Measurements from ENCODE around the gene TIAM2. TPM values are rescaled to one million over a fixed set of nuclear protein-coding genes. Genes with fewer than 3 reads are reported as not detected.

Gene TIAM2
- total and polyA plus RNA-seq, 9 of the 15 experiments (the other 6 are each of a cell fraction or from before 2014, with no cell fraction given): 0.73 to 6.5 (median 4.3) TPM

GRCh38 chr6:155245831-155246230 lies 250.7 kb downstream of the TIAM2 start:
- no peak overlapping the region for H3K9ac ChIP-seq (ENCODE audit: insufficient read depth in 1 of 2, low read depth in 2 of 2, low read length in 2 of 2)
- in situ Hi-C loops (cut with MboI): no loop called here
- WGBS (ENCODE audit: insufficient coverage, low coverage, missing lambda C conversion rate): 75% methylated on average over 3 of the region's 3 CpGs

More at GRCh38 chr6:155245831-155246230, 250.7 kb downstream of the TIAM2 start:
- H3K27ac ChIP-seq (ENCODE audit: extremely low read depth, low read depth, low read length): no peak overlapping the region
- no peak for DNase-seq (ENCODE audit: extremely low read depth in 1 of 4, low spot score in 3 of 4)
- no peak for TF ChIP-seq MBD1 (CRISPR knock-in tag; IDR thresholded peaks at IDR 0.05)
- POLR2A ChIA-PET: no interaction called here
- no peaks in the 10 kb centered on the region for H3K9me1 ChIP-seq (ENCODE audit: control insufficient read depth, insufficient read depth, low read length)
- no peak for ATAC-seq
- H2AFZ ChIP-seq (ENCODE audit: low read depth, low read length): no peak overlapping the region
- no peaks in the 10 kb centered on the region for H3K9me3 ChIP-seq (replicated peaks; ENCODE audit: control insufficient read depth, insufficient read depth, low read depth, low read length)
- no TSS peak for BruUV-seq (replicated peaks)
- CTCF ChIA-PET (ENCODE audit: low intra/inter-chr PET ratio): no interaction called here
- no peaks in the 10 kb centered on the region for H4K20me1 ChIP-seq (replicated peaks; ENCODE audit: control insufficient read depth, insufficient read depth, low read length)
- no peak overlapping the region for H3K4me3 ChIP-seq
- peaks cover 15% of the 10 kb centered on the region; the same call in 2 of the 3 replicates for H3K36me3 ChIP-seq (ENCODE audit: control insufficient read depth, insufficient read depth, low read length)
- no peaks in the 10 kb centered on the region for H3K4me1 ChIP-seq (replicated peaks in 1 of 2; ENCODE audit: control insufficient read depth in 2 of 2, insufficient read depth in 2 of 2, low read length in 2 of 2)
- intact Hi-C loops (cut with micrococcal nuclease): loop anchor here (5.0 kb wide), 2 partner anchors 59 to 319 kb away; no protein-coding TSS in a partner anchor
- no peak overlapping the region for H3K4me2 ChIP-seq (ENCODE audit: insufficient read depth, low read length)
- H3K79me2 ChIP-seq (ENCODE audit: control insufficient read depth, insufficient read depth, low read length): no peaks in the 10 kb centered on the region
- peaks cover 2 to 13% of the 10 kb centered on the region in 2 experiments; a peak in 2 of 5 replicates for H3K27me3 ChIP-seq (ENCODE audit: control insufficient read depth in 2 of 2, insufficient read depth in 2 of 2, low read length in 2 of 2)
- no peak for FAIRE-seq

Data from K562 (cell line).